H1 (cell line): ENCODE measurements around the gene UVRAG.

Experiments used
- CTCF ChIP-seq, 3 experiments: IDR thresholded peaks; 1 replicate in 2 of 3; 2 replicates in 1 of 3; pipeline versions ENCODE4 v1.5.1 to v1.6.1; 2011; ENCODE audit warnings: low read length in 3 of 3, mild to moderate bottlenecking in 3 of 3, inconsistent platforms in 2 of 3, low read depth in 1 of 3, moderate library complexity in 1 of 3; ENCODE audit not compliant: insufficient read depth in 1 of 3; ENCODE audit errors: control extremely low read depth in 1 of 3
- EZH2 ChIP-seq: fragments of 200-600 bp; sonication (generic); IDR thresholded peaks from 2 replicates; pipeline ENCODE4 v1.7.1; 2012; ENCODE audit warnings: low read depth, mild to moderate bottlenecking, moderate library complexity, low read length, inconsistent platforms; ENCODE audit not compliant: severe bottlenecking
- JUND ChIP-seq: IDR thresholded peaks from 2 replicates; pipeline ENCODE4 v1.6.1; 2011; ENCODE audit warnings: mild to moderate bottlenecking, improper control_type of control experiment, low read length
- POLR2A ChIP-seq, 2 experiments: IDR thresholded peaks; 1 replicate in 1 of 2; 2 replicates in 1 of 2; pipeline ENCODE4 v1.6.1; 2011; ENCODE audit warnings: low read depth in 2 of 2, low read length in 2 of 2, mild to moderate bottlenecking in 2 of 2; ENCODE audit errors: control extremely low read depth in 1 of 2
- POLR2AphosphoS5 ChIP-seq: IDR thresholded peaks from 2 replicates; pipeline ENCODE4 v1.6.1; 2011; ENCODE audit warnings: low read depth, low read length
- RNF2 ChIP-seq: fragments of 200-900, 300-1000 bp; sonication (generic); IDR thresholded peaks from 2 replicates; pipeline ENCODE4 v1.7.1; 2016; ENCODE audit warnings: borderline replicate concordance, low read depth, mild to moderate bottlenecking, antibody characterized with exemption, low read length; ENCODE audit not compliant: poor library complexity, severe bottlenecking; ENCODE audit errors: missing control alignments

GRCh38 chr11:76134239-76134638 lies 319.2 kb downstream of the UVRAG start:
- TF ChIP-seq POLR2A (IDR thresholded peaks at IDR 0.05; ENCODE audit: control extremely low read depth in 1 of 2, low read depth in 2 of 2, low read length in 2 of 2): no peak
- TF ChIP-seq CTCF (IDR thresholded peaks at IDR 0.05; ENCODE audit: control extremely low read depth in 1 of 3, insufficient read depth in 1 of 3, low read depth in 1 of 3, low read length in 3 of 3): no peak
- no peak for TF ChIP-seq EZH2
- no peak for TF ChIP-seq POLR2AphosphoS5
- no peak for TF ChIP-seq JUND
- TF ChIP-seq RNF2: no peak
